ENCODE data around the gene ATRAID. TPM values are rescaled to one million over a fixed set of nuclear protein-coding genes. Genes with fewer than 3 reads are reported as not detected.

Gene ATRAID
- total RNA-seq, 1 experiment from 2014 or later: 97.2 TPM

- no peaks in the 10 kb centered on the region for H3K36me3 Mint-ChIP-seq
- 0 out of 2 replicates have a peak, but pooled peaks cover 5% of the 10 kb centered on the region for H3K9me3 Mint-ChIP-seq
- no peak overlapping the region for H3K27ac Mint-ChIP-seq
- peaks cover 6% of the 10 kb centered on the region for H3K27me3 Mint-ChIP-seq (ENCODE audit: low read depth)
- POLR2A ChIA-PET: interaction anchor here (0.7 kb wide), 1 partner anchor 262 kb away, joined by 5 read pairs; no protein-coding TSS in a partner anchor
- TF ChIP-seq AFF4 (CRISPR knock-in tag; IDR thresholded peaks at IDR 0.05; ENCODE audit: borderline replicate concordance): no peak
- TF ChIP-seq ZNF232 (CRISPR knock-in tag; IDR thresholded peaks at IDR 0.05): no peak
- TF ChIP-seq, protein P1, sequence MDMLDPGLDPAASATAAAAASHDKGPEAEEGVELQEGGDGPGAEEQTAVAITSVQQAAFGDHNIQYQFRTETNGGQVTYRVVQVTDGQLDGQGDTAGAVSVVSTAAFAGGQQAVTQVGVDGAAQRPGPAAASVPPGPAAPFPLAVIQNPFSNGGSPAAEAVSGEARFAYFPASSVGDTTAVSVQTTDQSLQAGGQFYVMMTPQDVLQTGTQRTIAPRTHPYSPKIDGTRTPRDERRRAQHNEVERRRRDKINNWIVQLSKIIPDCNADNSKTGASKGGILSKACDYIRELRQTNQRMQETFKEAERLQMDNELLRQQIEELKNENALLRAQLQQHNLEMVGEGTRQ (CRISPR knock-in tag; IDR thresholded peaks at IDR 0.05): no peak
- no peak for TF ChIP-seq NFATC4 (CRISPR knock-in tag; IDR thresholded peaks at IDR 0.05)
- TF ChIP-seq MYBL2 (CRISPR knock-in tag; IDR thresholded peaks at IDR 0.05): no peak
- no peak for TF ChIP-seq FOXP1 (CRISPR knock-in tag; IDR thresholded peaks at IDR 0.05; ENCODE audit: borderline replicate concordance)
- no peak for TF ChIP-seq ZMAT4 (CRISPR knock-in tag; IDR thresholded peaks at IDR 0.05)
- TF ChIP-seq GRHL2 (CRISPR knock-in tag; IDR thresholded peaks at IDR 0.05; ENCODE audit: insufficient replicate concordance, severe bottlenecking): no peak
- TF ChIP-seq KAT7 (CRISPR knock-in tag; IDR thresholded peaks at IDR 0.05; ENCODE audit: borderline replicate concordance): no peak
- TF ChIP-seq, protein P2, sequence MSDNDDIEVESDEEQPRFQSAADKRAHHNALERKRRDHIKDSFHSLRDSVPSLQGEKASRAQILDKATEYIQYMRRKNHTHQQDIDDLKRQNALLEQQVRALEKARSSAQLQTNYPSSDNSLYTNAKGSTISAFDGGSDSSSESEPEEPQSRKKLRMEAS (CRISPR knock-in tag; IDR thresholded peaks at IDR 0.05): no peak
- TF ChIP-seq, protein P3, sequence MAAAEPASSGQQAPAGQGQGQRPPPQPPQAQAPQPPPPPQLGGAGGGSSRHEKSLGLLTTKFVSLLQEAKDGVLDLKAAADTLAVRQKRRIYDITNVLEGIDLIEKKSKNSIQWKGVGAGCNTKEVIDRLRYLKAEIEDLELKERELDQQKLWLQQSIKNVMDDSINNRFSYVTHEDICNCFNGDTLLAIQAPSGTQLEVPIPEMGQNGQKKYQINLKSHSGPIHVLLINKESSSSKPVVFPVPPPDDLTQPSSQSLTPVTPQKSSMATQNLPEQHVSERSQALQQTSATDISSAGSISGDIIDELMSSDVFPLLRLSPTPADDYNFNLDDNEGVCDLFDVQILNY (CRISPR knock-in tag; IDR thresholded peaks at IDR 0.05): no peak
- no peak for TF ChIP-seq CREM (CRISPR knock-in tag; IDR thresholded peaks at IDR 0.05)
- TF ChIP-seq FOXK1 (CRISPR knock-in tag; IDR thresholded peaks at IDR 0.05): no peak
- TF ChIP-seq, protein P4, sequence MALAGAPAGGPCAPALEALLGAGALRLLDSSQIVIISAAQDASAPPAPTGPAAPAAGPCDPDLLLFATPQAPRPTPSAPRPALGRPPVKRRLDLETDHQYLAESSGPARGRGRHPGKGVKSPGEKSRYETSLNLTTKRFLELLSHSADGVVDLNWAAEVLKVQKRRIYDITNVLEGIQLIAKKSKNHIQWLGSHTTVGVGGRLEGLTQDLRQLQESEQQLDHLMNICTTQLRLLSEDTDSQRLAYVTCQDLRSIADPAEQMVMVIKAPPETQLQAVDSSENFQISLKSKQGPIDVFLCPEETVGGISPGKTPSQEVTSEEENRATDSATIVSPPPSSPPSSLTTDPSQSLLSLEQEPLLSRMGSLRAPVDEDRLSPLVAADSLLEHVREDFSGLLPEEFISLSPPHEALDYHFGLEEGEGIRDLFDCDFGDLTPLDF (CRISPR knock-in tag; IDR thresholded peaks at IDR 0.05): no peak
- no peak for TF ChIP-seq TEAD4 (CRISPR knock-in tag; IDR thresholded peaks at IDR 0.05)
- TF ChIP-seq, protein P5, sequence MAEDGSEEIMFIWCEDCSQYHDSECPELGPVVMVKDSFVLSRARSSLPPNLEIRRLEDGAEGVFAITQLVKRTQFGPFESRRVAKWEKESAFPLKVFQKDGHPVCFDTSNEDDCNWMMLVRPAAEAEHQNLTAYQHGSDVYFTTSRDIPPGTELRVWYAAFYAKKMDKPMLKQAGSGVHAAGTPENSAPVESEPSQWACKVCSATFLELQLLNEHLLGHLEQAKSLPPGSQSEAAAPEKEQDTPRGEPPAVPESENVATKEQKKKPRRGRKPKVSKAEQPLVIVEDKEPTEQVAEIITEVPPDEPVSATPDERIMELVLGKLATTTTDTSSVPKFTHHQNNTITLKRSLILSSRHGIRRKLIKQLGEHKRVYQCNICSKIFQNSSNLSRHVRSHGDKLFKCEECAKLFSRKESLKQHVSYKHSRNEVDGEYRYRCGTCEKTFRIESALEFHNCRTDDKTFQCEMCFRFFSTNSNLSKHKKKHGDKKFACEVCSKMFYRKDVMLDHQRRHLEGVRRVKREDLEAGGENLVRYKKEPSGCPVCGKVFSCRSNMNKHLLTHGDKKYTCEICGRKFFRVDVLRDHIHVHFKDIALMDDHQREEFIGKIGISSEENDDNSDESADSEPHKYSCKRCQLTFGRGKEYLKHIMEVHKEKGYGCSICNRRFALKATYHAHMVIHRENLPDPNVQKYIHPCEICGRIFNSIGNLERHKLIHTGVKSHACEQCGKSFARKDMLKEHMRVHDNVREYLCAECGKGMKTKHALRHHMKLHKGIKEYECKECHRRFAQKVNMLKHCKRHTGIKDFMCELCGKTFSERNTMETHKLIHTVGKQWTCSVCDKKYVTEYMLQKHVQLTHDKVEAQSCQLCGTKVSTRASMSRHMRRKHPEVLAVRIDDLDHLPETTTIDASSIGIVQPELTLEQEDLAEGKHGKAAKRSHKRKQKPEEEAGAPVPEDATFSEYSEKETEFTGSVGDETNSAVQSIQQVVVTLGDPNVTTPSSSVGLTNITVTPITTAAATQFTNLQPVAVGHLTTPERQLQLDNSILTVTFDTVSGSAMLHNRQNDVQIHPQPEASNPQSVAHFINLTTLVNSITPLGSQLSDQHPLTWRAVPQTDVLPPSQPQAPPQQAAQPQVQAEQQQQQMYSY (CRISPR knock-in tag; IDR thresholded peaks at IDR 0.05): no peak
- no peak for TF ChIP-seq ZBTB21 (CRISPR knock-in tag; IDR thresholded peaks at IDR 0.05; ENCODE audit: borderline replicate concordance)
- TF ChIP-seq, protein P6, sequence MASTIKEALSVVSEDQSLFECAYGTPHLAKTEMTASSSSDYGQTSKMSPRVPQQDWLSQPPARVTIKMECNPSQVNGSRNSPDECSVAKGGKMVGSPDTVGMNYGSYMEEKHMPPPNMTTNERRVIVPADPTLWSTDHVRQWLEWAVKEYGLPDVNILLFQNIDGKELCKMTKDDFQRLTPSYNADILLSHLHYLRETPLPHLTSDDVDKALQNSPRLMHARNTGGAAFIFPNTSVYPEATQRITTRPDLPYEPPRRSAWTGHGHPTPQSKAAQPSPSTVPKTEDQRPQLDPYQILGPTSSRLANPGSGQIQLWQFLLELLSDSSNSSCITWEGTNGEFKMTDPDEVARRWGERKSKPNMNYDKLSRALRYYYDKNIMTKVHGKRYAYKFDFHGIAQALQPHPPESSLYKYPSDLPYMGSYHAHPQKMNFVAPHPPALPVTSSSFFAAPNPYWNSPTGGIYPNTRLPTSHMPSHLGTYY (CRISPR knock-in tag; IDR thresholded peaks at IDR 0.05): no peak
- no peak for TF ChIP-seq MXD4 (CRISPR knock-in tag; IDR thresholded peaks at IDR 0.05; ENCODE audit: borderline replicate concordance)
- no peak overlapping the region for H3K4me3 Mint-ChIP-seq
- DNase-seq (ENCODE audit: low spot score): no peak
- ATAC-seq: no peak
- H3K4me1 Mint-ChIP-seq: no peaks in the 10 kb centered on the region
- CTCF ChIA-PET: interaction anchor here (1.4 to 4.1 kb wide), 3 partner anchors 17 to 117 kb away, joined by 4 to 19 read pairs (median 5); no protein-coding TSS in a partner anchor
These were observed 25.1 kb upstream of the ATRAID start for GRCh38 chr2:27186613-27187345.
